Esophagus muscularis mucosa (tissue), 4 donors: ENCODE data around the gene VGLL1. TPM values are rescaled to one million over a fixed set of nuclear protein-coding genes. Genes with fewer than 3 reads are reported as not detected.

Experiments used
- DNase-seq: peaks from one replicate; pipeline ENCODE4 v3.0.0-alpha.2; 2017; ENCODE audit errors: extremely low spot score
- H3K27ac ChIP-seq, 4 donors: fragments of 200-600 bp; sonication (generic); replicated peaks in 1 of 4; 1 replicate in 3 of 4; 2 replicates in 1 of 4; pipeline ENCODE4 v1.5.1; 2016 to 2019; ENCODE audit warnings: mild to moderate bottlenecking in 1 of 4
- H3K27me3 ChIP-seq, 4 donors: fragments of 200-600 bp; sonication (generic); one replicate each; pipeline versions ENCODE4 v1.5.1 to v1.6.0; 2016 to 2019
- H3K36me3 ChIP-seq, 4 donors: fragments of 200-600 bp; sonication (generic); one replicate each; pipeline ENCODE4 v1.5.1; 2016 to 2019
- H3K4me1 ChIP-seq, 4 donors: fragments of 200-600 bp; sonication (generic); one replicate each; pipeline ENCODE4 v1.5.1; 2016 to 2019
- H3K4me3 ChIP-seq, 4 donors: fragments of 200-600 bp; sonication (generic); 1 replicate in 2 of 4; 2 replicates in 2 of 4; pipeline ENCODE4 v1.5.1; 2016 to 2019; ENCODE audit warnings: mild to moderate bottlenecking in 4 of 4, moderate library complexity in 1 of 4
- H3K9me3 ChIP-seq, 4 donors: fragments of 200-600 bp; sonication (generic); 1 replicate in 3 of 4; 2 replicates in 1 of 4; pipeline ENCODE4 v1.5.1; 2016 to 2019
- EP300 ChIP-seq: sonication (generic); formaldehyde crosslinking; IDR thresholded peaks from one replicate; pipeline ENCODE4 v1.6.1; 2017; ENCODE audit warnings: antibody characterized with exemption
- POLR2A ChIP-seq: fragments of 450-650 bp; IDR thresholded peaks from one replicate; pipeline ENCODE4 v1.6.1; 2017; ENCODE audit warnings: antibody characterized with exemption, moderate library complexity, mild to moderate bottlenecking, low read depth
- POLR2AphosphoS5 ChIP-seq, 2 donors: sonication (generic); formaldehyde crosslinking; IDR thresholded peaks; one replicate each; pipeline ENCODE4 v1.6.1; 2017; ENCODE audit warnings: antibody characterized with exemption in 2 of 2
- WGBS: methylation state at CpG from one replicate; pipeline ENCODE4 v1.1.5; 2018; 5-methylcytosine and 5-hydroxymethylcytosine counted together
- intact Hi-C: fragments of 100-400 bp; cut with DNase I; formaldehyde crosslinking; loops from one replicate; pipeline ENCODE4 v1.15.1; 2023
- total RNA-seq, 4 donors: library from RNA; depleted of rRNA; stranded (reverse); fragments of >200 nt; gene quantifications; one replicate each; pipeline versions ENCODE4 v1.1.0 to v1.2.1, GENCODE V29; 2016
- TF ChIP-seq, protein P1 (sequence below), 3 experiments: fragments of 200-600 bp in 2 of 3; fragments of 450-650 bp in 1 of 3; sonication (generic) in 2 of 3; IDR thresholded peaks; one replicate each; pipeline ENCODE4 v1.5.1; 2017 to 2019; ENCODE audit warnings: antibody characterized with exemption in 3 of 3, mild to moderate bottlenecking in 2 of 3, moderate library complexity in 1 of 3

VGLL1 gene
- total RNA-seq, 4 donors from 2014 or later = not detected

DNA sequence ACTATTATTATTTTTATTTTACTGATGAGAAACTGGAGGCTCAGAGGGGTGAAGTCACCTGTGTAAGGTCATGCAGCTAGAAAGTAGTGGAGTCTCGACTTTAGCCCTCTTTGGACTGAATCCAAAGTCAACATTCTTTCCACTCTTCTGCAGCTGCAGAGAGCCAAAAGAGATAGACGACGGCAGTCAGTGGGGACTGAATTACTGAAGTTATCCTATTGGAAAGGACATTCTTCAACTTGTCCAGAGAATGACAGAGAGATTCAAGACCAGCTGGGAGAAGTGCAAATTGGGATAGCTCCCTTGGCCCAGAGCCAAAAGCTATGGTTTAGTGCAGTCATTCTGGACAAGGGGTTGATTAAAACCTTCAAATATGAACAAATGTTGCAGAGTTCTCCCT lies 42.5 kb downstream of the VGLL1 start:
- peaks cover 0 to 4% (median 0%) of the 10 kb centered on the region in 4 donors for H3K4me1 ChIP-seq
- no peak for DNase-seq
- H3K27ac ChIP-seq = no peak overlapping the region
- TF ChIP-seq POLR2AphosphoS5 (IDR thresholded peaks at IDR 0.05) = no peak
- TF ChIP-seq POLR2A = no peak
- TF ChIP-seq, protein P1, sequence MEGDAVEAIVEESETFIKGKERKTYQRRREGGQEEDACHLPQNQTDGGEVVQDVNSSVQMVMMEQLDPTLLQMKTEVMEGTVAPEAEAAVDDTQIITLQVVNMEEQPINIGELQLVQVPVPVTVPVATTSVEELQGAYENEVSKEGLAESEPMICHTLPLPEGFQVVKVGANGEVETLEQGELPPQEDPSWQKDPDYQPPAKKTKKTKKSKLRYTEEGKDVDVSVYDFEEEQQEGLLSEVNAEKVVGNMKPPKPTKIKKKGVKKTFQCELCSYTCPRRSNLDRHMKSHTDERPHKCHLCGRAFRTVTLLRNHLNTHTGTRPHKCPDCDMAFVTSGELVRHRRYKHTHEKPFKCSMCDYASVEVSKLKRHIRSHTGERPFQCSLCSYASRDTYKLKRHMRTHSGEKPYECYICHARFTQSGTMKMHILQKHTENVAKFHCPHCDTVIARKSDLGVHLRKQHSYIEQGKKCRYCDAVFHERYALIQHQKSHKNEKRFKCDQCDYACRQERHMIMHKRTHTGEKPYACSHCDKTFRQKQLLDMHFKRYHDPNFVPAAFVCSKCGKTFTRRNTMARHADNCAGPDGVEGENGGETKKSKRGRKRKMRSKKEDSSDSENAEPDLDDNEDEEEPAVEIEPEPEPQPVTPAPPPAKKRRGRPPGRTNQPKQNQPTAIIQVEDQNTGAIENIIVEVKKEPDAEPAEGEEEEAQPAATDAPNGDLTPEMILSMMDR (IDR thresholded peaks at IDR 0.05) = no peak
- TF ChIP-seq EP300 = no peak
- H3K4me3 ChIP-seq = no peak overlapping the region
- H3K36me3 ChIP-seq = no peaks in the 10 kb centered on the region
- intact Hi-C loops = loop anchor here (2.0 kb wide), 1 partner anchor 48 kb away; no protein-coding TSS in a partner anchor
- H3K27me3 ChIP-seq = no peaks in the 10 kb centered on the region
- H3K9me3 ChIP-seq = no peaks in the 10 kb centered on the region
- 18% methylated on average over 3 of the region's 3 CpGs for WGBS

DNA sequence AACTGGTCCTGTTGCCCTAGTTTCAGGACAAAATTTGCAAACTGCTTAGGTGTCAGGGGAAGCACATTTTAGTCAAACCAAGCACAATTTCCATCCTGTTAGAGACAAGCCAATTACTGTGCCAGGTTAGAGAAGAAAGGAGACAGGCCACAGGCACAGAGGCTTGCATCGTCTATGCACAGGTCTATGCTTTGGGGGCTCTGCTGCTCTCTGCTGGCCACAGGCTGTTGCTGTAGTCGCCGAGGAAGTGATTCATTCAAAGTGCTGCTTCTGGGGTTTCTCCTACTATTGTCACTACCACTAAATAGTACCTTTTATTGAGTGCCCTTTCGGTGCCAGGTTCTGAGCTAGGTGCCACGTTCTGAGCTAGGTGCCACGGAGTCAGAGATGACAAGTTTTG lies 45.5 kb downstream of the VGLL1 start:
- DNase-seq = no peak
- Histone ChIP-seq H3K27ac (no peak overlapping the region), H3K36me3 (no peaks in the 10 kb centered on the region), H3K4me1 (peaks cover 0 to 4% (median 0%) of the 10 kb centered on the region in 4 donors), H3K9me3 (no peaks in the 10 kb centered on the region), H3K27me3 (peaks cover 0 to 7% (median 0%) of the 10 kb centered on the region in 4 donors), H3K4me3 (no peak overlapping the region)
- no peak for TF ChIP-seq POLR2AphosphoS5 (IDR thresholded peaks at IDR 0.05)
- TF ChIP-seq EP300 = no peak
- TF ChIP-seq POLR2A = no peak
- TF ChIP-seq, protein P1 (IDR thresholded peaks at IDR 0.05) = peak; percentile 53 to 63 (median 60)
- intact Hi-C loops = loop anchor here (5.0 kb wide), 1 partner anchor 550 kb away; no protein-coding TSS in a partner anchor
- whole genome bisulfite sequencing = 11% methylated on average over 6 of the region's 6 CpGs

- Histone ChIP-seq H3K9me3 (no peaks in the 10 kb centered on the region), H3K4me1 (no peaks in the 10 kb centered on the region), H3K27ac (no peak overlapping the region), H3K4me3 (no peak overlapping the region), H3K36me3 (no peaks in the 10 kb centered on the region), H3K27me3 (peaks cover 0 to 7% (median 0%) of the 10 kb centered on the region in 4 donors)
- DNase-seq = no peak
- intact Hi-C loops = no loop called here
- TF ChIP-seq POLR2AphosphoS5 (IDR thresholded peaks at IDR 0.05) (no peak), POLR2A (no peak), EP300 (no peak)
- TF ChIP-seq, protein P1 (IDR thresholded peaks at IDR 0.05) = no peak
Observed at GRCh38 chrX:136580316-136580715, 48.3 kb downstream of the VGLL1 start.

- peaks cover 0 to 7% (median 0%) of the 10 kb centered on the region in 4 donors for H3K27me3 ChIP-seq
- H3K27ac ChIP-seq = no peak overlapping the region
- WGBS = 48% methylated on average over 3 of the region's 3 CpGs
- H3K4me1 ChIP-seq = no peaks in the 10 kb centered on the region
- no peaks in the 10 kb centered on the region for H3K9me3 ChIP-seq
- no peak overlapping the region for H3K4me3 ChIP-seq
- no peaks in the 10 kb centered on the region for H3K36me3 ChIP-seq
- intact Hi-C loops = no loop called here
- TF ChIP-seq POLR2A = no peak
- no peak for TF ChIP-seq EP300
- TF ChIP-seq POLR2AphosphoS5 (IDR thresholded peaks at IDR 0.05) = no peak
- TF ChIP-seq, protein P1 (IDR thresholded peaks at IDR 0.05) = no peak
- no peak for DNase-seq
Observed at GRCh38 chrX:136582624-136583023, 50.6 kb downstream of the VGLL1 start.

- TF ChIP-seq POLR2AphosphoS5 (IDR thresholded peaks at IDR 0.05) (no peak), EP300 (no peak), POLR2A (no peak)
- TF ChIP-seq, protein P1 (IDR thresholded peaks at IDR 0.05) = no peak
- intact Hi-C loops = no loop called here
- no peaks in the 10 kb centered on the region for H3K9me3 ChIP-seq
Observed at GRCh38 chrX:136584545-136584944, 52.5 kb downstream of the VGLL1 start.

More at GRCh38 chrX:136584545-136584944, 52.5 kb downstream of the VGLL1 start:
- peaks cover 0 to 7% (median 0%) of the 10 kb centered on the region in 4 donors for H3K27me3 ChIP-seq
- 54% methylated on average over 4 of the region's 4 CpGs for WGBS
- no peak overlapping the region for H3K27ac ChIP-seq
- H3K4me1 ChIP-seq = no peaks in the 10 kb centered on the region
- no peak overlapping the region for H3K4me3 ChIP-seq
- H3K36me3 ChIP-seq = no peaks in the 10 kb centered on the region
- no peak for DNase-seq
